Measurements from ENCODE around the gene MICU1. TPM values are rescaled to one million over a fixed set of nuclear protein-coding genes. Genes with fewer than 3 reads are reported as not detected.

MICU1 gene
- total RNA-seq, 2 experiments from 2014 or later: 9.4 to 12.1 TPM

GRCh38 chr10:72416661-72417060 lies 209.2 kb downstream of the MICU1 start:
- Mint-ChIP-seq H3K4me1 (ENCODE audit: low read depth) (no peaks in the 10 kb centered on the region), H3K4me3 (no peak overlapping the region), H3K36me3 (ENCODE audit: low read depth) (peaks cover 83% of the 10 kb centered on the region), H3K27me3 (no peaks in the 10 kb centered on the region), H3K27ac (no peak overlapping the region), H3K9me3 (peaks cover 6% of the 10 kb centered on the region)
- H3K27me3 ChIP-seq (ENCODE audit: control insufficient read depth in 1 of 2, insufficient read depth in 2 of 2, low read length in 2 of 2): no peaks in the 10 kb centered on the region
- H3K9me3 ChIP-seq (ENCODE audit: control insufficient read depth in 1 of 2, insufficient read depth in 1 of 2, low read length in 2 of 2): no peaks in the 10 kb centered on the region
- no peak for DNase-seq
- ChIA-PET POLR2A (no interaction called here), CTCF (interaction anchor here (0.6 to 0.8 kb wide), 2 partner anchors 11 to 328 kb away, joined by 3 to 4 read pairs; no protein-coding TSS in a partner anchor)
- H3K36me3 ChIP-seq (ENCODE audit: insufficient read depth, low read length): peaks cover 2% of the 10 kb centered on the region
- ATAC-seq (ENCODE audit: poor library complexity): no peak
- H3K4me3 ChIP-seq (ENCODE audit: low read length): no peak overlapping the region
- H3K4me1 ChIP-seq (ENCODE audit: insufficient read depth, low read length): no peaks in the 10 kb centered on the region
- no peak for TF ChIP-seq CTCF (IDR thresholded peaks at IDR 0.05)
- no peak overlapping the region for H3K27ac ChIP-seq (ENCODE audit: low read depth in 1 of 2, low read length in 2 of 2)
- intact Hi-C loops (cut with DNase I, micrococcal nuclease): no loop called here

GRCh38 chr10:72414642-72415041 lies 211.2 kb downstream of the MICU1 start:
- Mint-ChIP-seq H3K27ac (no peak overlapping the region), H3K36me3 (ENCODE audit: low read depth) (peaks cover 80% of the 10 kb centered on the region), H3K27me3 (no peaks in the 10 kb centered on the region), H3K9me3 (peaks cover 6% of the 10 kb centered on the region), H3K4me3 (no peak overlapping the region), H3K4me1 (ENCODE audit: low read depth) (no peaks in the 10 kb centered on the region)
- Histone ChIP-seq H3K27me3 (ENCODE audit: control insufficient read depth in 1 of 2, insufficient read depth in 2 of 2, low read length in 2 of 2) (no peaks in the 10 kb centered on the region), H3K36me3 (ENCODE audit: insufficient read depth, low read length) (no peaks in the 10 kb centered on the region), H3K4me1 (ENCODE audit: insufficient read depth, low read length) (no peaks in the 10 kb centered on the region), H3K9me3 (ENCODE audit: control insufficient read depth in 1 of 2, insufficient read depth in 1 of 2, low read length in 2 of 2) (no peaks in the 10 kb centered on the region), H3K27ac (ENCODE audit: low read depth in 1 of 2, low read length in 2 of 2) (no peak overlapping the region), H3K4me3 (ENCODE audit: low read length) (no peak overlapping the region)
- no peak for DNase-seq
- ChIA-PET POLR2A (no interaction called here), CTCF (interaction anchor here (0.6 kb wide), 1 partner anchor 1382 kb away, joined by 3 read pairs; no protein-coding TSS in a partner anchor)
- no peak for ATAC-seq (ENCODE audit: poor library complexity)
- intact Hi-C loops (cut with DNase I, micrococcal nuclease): no loop called here
- TF ChIP-seq CTCF (IDR thresholded peaks at IDR 0.05): no peak

- Histone ChIP-seq H3K4me3 (ENCODE audit: low read length) (no peak overlapping the region), H3K27ac (ENCODE audit: low read depth in 1 of 2, low read length in 2 of 2) (no peak overlapping the region), H3K27me3 (ENCODE audit: control insufficient read depth in 1 of 2, insufficient read depth in 2 of 2, low read length in 2 of 2) (no peaks in the 10 kb centered on the region), H3K4me1 (ENCODE audit: insufficient read depth, low read length) (no peaks in the 10 kb centered on the region), H3K36me3 (ENCODE audit: insufficient read depth, low read length) (peaks cover 4% of the 10 kb centered on the region), H3K9me3 (ENCODE audit: control insufficient read depth in 1 of 2, insufficient read depth in 1 of 2, low read length in 2 of 2) (no peaks in the 10 kb centered on the region)
- no peak overlapping the region for H3K27ac Mint-ChIP-seq
- no peak for TF ChIP-seq CTCF (IDR thresholded peaks at IDR 0.05)
- intact Hi-C loops (cut with DNase I, micrococcal nuclease): no loop called here
- CTCF ChIA-PET: interaction anchor here (1.9 kb wide), 1 partner anchor 9 kb away, joined by 4 read pairs; no protein-coding TSS in a partner anchor
- peaks cover 50% of the 10 kb centered on the region for H3K36me3 Mint-ChIP-seq (ENCODE audit: low read depth)
- H3K4me3 Mint-ChIP-seq: no peak overlapping the region
- H3K27me3 Mint-ChIP-seq: no peaks in the 10 kb centered on the region
- POLR2A ChIA-PET: no interaction called here
- DNase-seq (no peak), ATAC-seq (ENCODE audit: poor library complexity) (no peak)
- no peaks in the 10 kb centered on the region for H3K4me1 Mint-ChIP-seq (ENCODE audit: low read depth)
- H3K9me3 Mint-ChIP-seq: no peaks in the 10 kb centered on the region
These were observed 216.7 kb downstream of the MICU1 start for GRCh38 chr10:72409167-72409566.
